Liver (tissue), 3 donors: ENCODE measurements around the gene SERHL2.

ENCODE experiments used
- ATF3 ChIP-seq: IDR thresholded peaks from 2 replicates; pipeline ENCODE4 v1.6.1; 2016; ENCODE audit warnings: antibody characterized with exemption
- EGR1 ChIP-seq, 2 donors: IDR thresholded peaks; 2 replicates each; pipeline ENCODE4 v1.6.1; 2016 to 2018; ENCODE audit warnings: antibody characterized with exemption in 2 of 2, low read depth in 2 of 2
- GABPA ChIP-seq, 2 donors: IDR thresholded peaks in 1 of 2; conservative IDR thresholded peaks in 1 of 2; 2 replicates each; pipeline ENCODE4 v1.6.1; 2016; ENCODE audit warnings: antibody characterized with exemption in 2 of 2, mild to moderate bottlenecking in 1 of 2, moderate library complexity in 1 of 2
- JUND ChIP-seq, 2 donors: IDR thresholded peaks; 2 replicates each; pipeline ENCODE4 v1.6.1; 2016; ENCODE audit warnings: antibody characterized with exemption in 2 of 2
- NR2F2 ChIP-seq: IDR thresholded peaks from 2 replicates; pipeline ENCODE4 v1.6.1; 2016; ENCODE audit warnings: antibody characterized with exemption
- RAD21 ChIP-seq, 2 donors: IDR thresholded peaks; 2 replicates each; pipeline ENCODE4 v1.6.1; 2016; ENCODE audit warnings: antibody characterized with exemption in 2 of 2, mild to moderate bottlenecking in 2 of 2
- SP1 ChIP-seq: IDR thresholded peaks from 2 replicates; pipeline ENCODE4 v1.6.1; 2018; ENCODE audit warnings: antibody characterized with exemption, mild to moderate bottlenecking
- TAF1 ChIP-seq: conservative IDR thresholded peaks from 2 replicates; pipeline ENCODE4 v1.6.1; 2016; ENCODE audit warnings: antibody characterized with exemption, mild to moderate bottlenecking
- TF ChIP-seq, protein P1 (sequence below): fragments of 150-350 bp; IDR thresholded peaks from 2 replicates; pipeline ENCODE4 v1.5.1; 2017; ENCODE audit warnings: improper control_type of control experiment, low read depth, low read length; ENCODE audit not compliant: missing input control
- TF ChIP-seq, protein P2 (sequence below): IDR thresholded peaks from 2 replicates; pipeline ENCODE4 v1.6.1; 2016; ENCODE audit warnings: antibody characterized with exemption, mild to moderate bottlenecking
- donor health status: healthy.
- donor health status: healthy.

GRCh38 chr22:42595434-42595833, 41.7 kb downstream of the SERHL2 start:
- no peak for TF ChIP-seq TAF1
- TF ChIP-seq, protein P1, sequence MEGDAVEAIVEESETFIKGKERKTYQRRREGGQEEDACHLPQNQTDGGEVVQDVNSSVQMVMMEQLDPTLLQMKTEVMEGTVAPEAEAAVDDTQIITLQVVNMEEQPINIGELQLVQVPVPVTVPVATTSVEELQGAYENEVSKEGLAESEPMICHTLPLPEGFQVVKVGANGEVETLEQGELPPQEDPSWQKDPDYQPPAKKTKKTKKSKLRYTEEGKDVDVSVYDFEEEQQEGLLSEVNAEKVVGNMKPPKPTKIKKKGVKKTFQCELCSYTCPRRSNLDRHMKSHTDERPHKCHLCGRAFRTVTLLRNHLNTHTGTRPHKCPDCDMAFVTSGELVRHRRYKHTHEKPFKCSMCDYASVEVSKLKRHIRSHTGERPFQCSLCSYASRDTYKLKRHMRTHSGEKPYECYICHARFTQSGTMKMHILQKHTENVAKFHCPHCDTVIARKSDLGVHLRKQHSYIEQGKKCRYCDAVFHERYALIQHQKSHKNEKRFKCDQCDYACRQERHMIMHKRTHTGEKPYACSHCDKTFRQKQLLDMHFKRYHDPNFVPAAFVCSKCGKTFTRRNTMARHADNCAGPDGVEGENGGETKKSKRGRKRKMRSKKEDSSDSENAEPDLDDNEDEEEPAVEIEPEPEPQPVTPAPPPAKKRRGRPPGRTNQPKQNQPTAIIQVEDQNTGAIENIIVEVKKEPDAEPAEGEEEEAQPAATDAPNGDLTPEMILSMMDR, result no peak
- TF ChIP-seq JUND (IDR thresholded peaks at IDR 0.05), result no peak
- TF ChIP-seq EGR1 (IDR thresholded peaks at IDR 0.05; ENCODE audit: low read depth in 2 of 2), result no peak
- no peak for TF ChIP-seq RAD21 (IDR thresholded peaks at IDR 0.05)
- no peak for TF ChIP-seq NR2F2
- TF ChIP-seq SP1, result no peak
- no peak for TF ChIP-seq GABPA (IDR thresholded peaks at IDR 0.05 in 1 of 2, conservative IDR thresholded peaks at IDR 0.05 in 1 of 2)
- no peak for TF ChIP-seq ATF3
- TF ChIP-seq, protein P2, sequence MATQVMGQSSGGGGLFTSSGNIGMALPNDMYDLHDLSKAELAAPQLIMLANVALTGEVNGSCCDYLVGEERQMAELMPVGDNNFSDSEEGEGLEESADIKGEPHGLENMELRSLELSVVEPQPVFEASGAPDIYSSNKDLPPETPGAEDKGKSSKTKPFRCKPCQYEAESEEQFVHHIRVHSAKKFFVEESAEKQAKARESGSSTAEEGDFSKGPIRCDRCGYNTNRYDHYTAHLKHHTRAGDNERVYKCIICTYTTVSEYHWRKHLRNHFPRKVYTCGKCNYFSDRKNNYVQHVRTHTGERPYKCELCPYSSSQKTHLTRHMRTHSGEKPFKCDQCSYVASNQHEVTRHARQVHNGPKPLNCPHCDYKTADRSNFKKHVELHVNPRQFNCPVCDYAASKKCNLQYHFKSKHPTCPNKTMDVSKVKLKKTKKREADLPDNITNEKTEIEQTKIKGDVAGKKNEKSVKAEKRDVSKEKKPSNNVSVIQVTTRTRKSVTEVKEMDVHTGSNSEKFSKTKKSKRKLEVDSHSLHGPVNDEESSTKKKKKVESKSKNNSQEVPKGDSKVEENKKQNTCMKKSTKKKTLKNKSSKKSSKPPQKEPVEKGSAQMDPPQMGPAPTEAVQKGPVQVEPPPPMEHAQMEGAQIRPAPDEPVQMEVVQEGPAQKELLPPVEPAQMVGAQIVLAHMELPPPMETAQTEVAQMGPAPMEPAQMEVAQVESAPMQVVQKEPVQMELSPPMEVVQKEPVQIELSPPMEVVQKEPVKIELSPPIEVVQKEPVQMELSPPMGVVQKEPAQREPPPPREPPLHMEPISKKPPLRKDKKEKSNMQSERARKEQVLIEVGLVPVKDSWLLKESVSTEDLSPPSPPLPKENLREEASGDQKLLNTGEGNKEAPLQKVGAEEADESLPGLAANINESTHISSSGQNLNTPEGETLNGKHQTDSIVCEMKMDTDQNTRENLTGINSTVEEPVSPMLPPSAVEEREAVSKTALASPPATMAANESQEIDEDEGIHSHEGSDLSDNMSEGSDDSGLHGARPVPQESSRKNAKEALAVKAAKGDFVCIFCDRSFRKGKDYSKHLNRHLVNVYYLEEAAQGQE, result no peak
